Breast epithelium (tissue), 4 donors: ENCODE results near the gene HIPK2. TPM values are rescaled to one million over a fixed set of nuclear protein-coding genes. Genes with fewer than 3 reads are reported as not detected.

Experiments
- DNase-seq, 2 donors: peaks; one replicate each; pipeline ENCODE4 v3.0.0-alpha.2; 2019; ENCODE audit warnings: low spot score in 2 of 2
- H3K27ac ChIP-seq, 2 donors: fragments of 200-600 bp; sonication (generic) in 1 of 2; one replicate each; pipeline ENCODE4 v1.5.1; 2016 to 2019; ENCODE audit warnings: mild to moderate bottlenecking in 1 of 2
- H3K27me3 ChIP-seq, 2 donors: fragments of 200-600 bp; sonication (generic) in 1 of 2; one replicate each; pipeline versions ENCODE4 v1.5.1 to v1.6.0; 2017 to 2019; ENCODE audit warnings: control low read depth in 1 of 2, mild to moderate bottlenecking in 1 of 2
- H3K36me3 ChIP-seq: fragments of 200-600 bp; one replicate; pipeline ENCODE4 v1.5.1; 2019
- H3K4me1 ChIP-seq, 2 donors: fragments of 200-600 bp; sonication (generic); one replicate each; pipeline ENCODE4 v1.5.1; 2016 to 2019; ENCODE audit warnings: control low read depth in 1 of 2
- H3K4me3 ChIP-seq, 3 donors: fragments of 200-600 bp; sonication (generic); 1 replicate in 2 of 3; 2 replicates in 1 of 3; pipeline ENCODE4 v1.5.1; 2016 to 2019; ENCODE audit warnings: mild to moderate bottlenecking in 3 of 3, moderate library complexity in 2 of 3
- H3K9me3 ChIP-seq, 2 donors: fragments of 200-600 bp; sonication (generic) in 1 of 2; one replicate each; pipeline ENCODE4 v1.5.1; 2016 to 2019; ENCODE audit warnings: control low read depth in 1 of 2
- CTCF ChIP-seq, 3 donors: fragments of 450-650 bp; IDR thresholded peaks; one replicate each; pipeline ENCODE4 v1.5.1; 2016 to 2017; ENCODE audit warnings: antibody characterized with exemption in 3 of 3, mild to moderate bottlenecking in 3 of 3, moderate library complexity in 3 of 3
- POLR2A ChIP-seq: fragments of 450-650 bp; IDR thresholded peaks from one replicate; pipeline ENCODE4 v1.6.1; 2016; ENCODE audit warnings: antibody characterized with exemption, mild to moderate bottlenecking, moderate library complexity
- POLR2AphosphoS5 ChIP-seq, 3 donors: sonication (generic); formaldehyde crosslinking; IDR thresholded peaks; one replicate each; pipeline ENCODE4 v1.6.1; 2017; ENCODE audit warnings: antibody characterized with exemption in 3 of 3
- intact Hi-C: fragments of 100-400 bp; cut with DNase I; formaldehyde crosslinking; loops from one replicate; pipeline ENCODE4 v1.15.1; 2023; ENCODE audit warnings: low total_unique reads
- total RNA-seq, 3 donors: library from RNA; depleted of rRNA; stranded (reverse); fragments of >200 nt; gene quantifications; one replicate each; pipeline ENCODE4 v1.1.0, GENCODE V29; 2016

The HIPK2 gene
- total RNA-seq, 3 donors from 2014 or later, result 26.4 to 31.8 (median 31.1) TPM

GRCh38 chr7:139669106-139670061 is 108.4 kb downstream of the HIPK2 start:
- H3K27me3 ChIP-seq, result no peaks in the 10 kb centered on the region
- no peaks in the 10 kb centered on the region for H3K36me3 ChIP-seq
- no peaks in the 10 kb centered on the region for H3K9me3 ChIP-seq
- intact Hi-C loops, result no loop called here
- DNase-seq, result no peak
- no peak overlapping the region for H3K27ac ChIP-seq
- no peaks in the 10 kb centered on the region for H3K4me1 ChIP-seq
- TF ChIP-seq POLR2AphosphoS5 (IDR thresholded peaks at IDR 0.05) (no peak), CTCF (IDR thresholded peaks at IDR 0.05) (no peak), POLR2A (no peak)
- H3K4me3 ChIP-seq, result no peak overlapping the region

DNA sequence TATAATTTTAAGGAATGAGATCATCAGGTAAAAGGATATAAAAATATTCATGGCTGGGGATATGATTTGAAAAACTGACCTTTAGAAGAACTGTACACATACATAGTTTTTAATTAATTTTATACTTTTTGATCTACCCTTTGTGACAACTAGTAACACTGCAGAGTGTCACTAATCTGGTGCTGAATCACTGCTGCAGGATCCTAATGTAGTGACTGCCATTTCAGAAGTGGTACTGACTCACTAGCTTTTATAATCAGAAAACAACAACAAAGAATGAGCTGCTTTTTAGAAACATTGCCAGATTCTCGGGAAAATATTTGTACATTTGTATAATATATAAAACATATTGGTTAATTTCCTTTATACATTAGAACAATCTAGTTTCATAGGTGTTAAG is 110.4 kb downstream of the HIPK2 start:
- Histone ChIP-seq H3K36me3 (no peaks in the 10 kb centered on the region), H3K4me1 (no peaks in the 10 kb centered on the region), H3K27me3 (no peaks in the 10 kb centered on the region), H3K27ac (no peak overlapping the region), H3K9me3 (no peaks in the 10 kb centered on the region), H3K4me3 (no peak overlapping the region)
- DNase-seq, result no peak
- intact Hi-C loops, result no loop called here
- TF ChIP-seq POLR2A (no peak), POLR2AphosphoS5 (IDR thresholded peaks at IDR 0.05) (no peak), CTCF (IDR thresholded peaks at IDR 0.05) (no peak)

- Histone ChIP-seq H3K27ac (no peak overlapping the region), H3K9me3 (no peaks in the 10 kb centered on the region), H3K27me3 (no peaks in the 10 kb centered on the region), H3K4me1 (no peaks in the 10 kb centered on the region), H3K4me3 (no peak overlapping the region), H3K36me3 (no peaks in the 10 kb centered on the region)
- DNase-seq, result no peak
- TF ChIP-seq POLR2A, result no peak
- TF ChIP-seq CTCF (IDR thresholded peaks at IDR 0.05), result no peak
- no peak for TF ChIP-seq POLR2AphosphoS5 (IDR thresholded peaks at IDR 0.05)
- intact Hi-C loops, result no loop called here
Measured at GRCh38 chr7:139666501-139666900, 111.3 kb downstream of the HIPK2 start.

- DNase-seq, result no peak
- Histone ChIP-seq H3K4me1 (no peaks in the 10 kb centered on the region), H3K36me3 (no peaks in the 10 kb centered on the region), H3K9me3 (no peaks in the 10 kb centered on the region), H3K27ac (no peak overlapping the region), H3K4me3 (no peak overlapping the region), H3K27me3 (no peaks in the 10 kb centered on the region)
- intact Hi-C loops, result no loop called here
- TF ChIP-seq POLR2A, result no peak
- TF ChIP-seq POLR2AphosphoS5 (IDR thresholded peaks at IDR 0.05), result no peak
- no peak for TF ChIP-seq CTCF (IDR thresholded peaks at IDR 0.05)
Measured at GRCh38 chr7:139664434-139664833, 113.4 kb downstream of the HIPK2 start.

DNA sequence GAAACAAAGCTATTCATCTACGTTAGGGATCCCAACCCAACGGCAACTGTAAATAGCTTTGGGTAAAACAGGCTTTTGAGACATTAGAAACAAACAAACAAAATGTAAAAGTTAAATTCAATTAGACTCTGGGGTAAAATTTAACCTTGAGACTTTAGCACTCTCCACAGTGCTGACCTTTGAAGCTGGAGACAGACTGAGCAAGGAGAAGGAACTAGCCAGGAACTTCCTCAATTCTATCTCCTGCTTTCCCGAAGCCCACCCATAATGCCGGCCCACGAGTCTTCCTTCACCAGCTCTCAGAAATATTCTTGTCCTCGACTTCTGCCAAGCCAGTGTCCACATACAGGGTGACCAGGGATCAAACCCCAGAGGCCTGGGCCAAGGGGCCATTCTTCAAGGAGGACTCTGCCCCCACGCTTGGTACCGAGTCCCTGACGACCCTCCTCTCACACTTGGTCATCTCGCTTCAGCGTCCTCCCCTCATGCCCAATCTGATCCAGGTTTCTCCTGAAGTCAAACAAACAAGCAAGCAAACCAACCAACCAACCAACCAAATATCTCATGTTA is 114.1 kb downstream of the HIPK2 start:
- TF ChIP-seq POLR2A (no peak), POLR2AphosphoS5 (IDR thresholded peaks at IDR 0.05) (no peak), CTCF (IDR thresholded peaks at IDR 0.05) (no peak)
- intact Hi-C loops, result no loop called here

More for the DNA sequence above, 114.1 kb downstream of the HIPK2 start:
- DNase-seq, result no peak
- H3K36me3 ChIP-seq, result no peaks in the 10 kb centered on the region
- no peaks in the 10 kb centered on the region for H3K4me1 ChIP-seq
- H3K4me3 ChIP-seq, result no peak overlapping the region
- no peaks in the 10 kb centered on the region for H3K27me3 ChIP-seq
- H3K27ac ChIP-seq, result no peak overlapping the region
- no peaks in the 10 kb centered on the region for H3K9me3 ChIP-seq
